ENCODE measurements around the gene USP28.

The USP28 gene

DNA sequence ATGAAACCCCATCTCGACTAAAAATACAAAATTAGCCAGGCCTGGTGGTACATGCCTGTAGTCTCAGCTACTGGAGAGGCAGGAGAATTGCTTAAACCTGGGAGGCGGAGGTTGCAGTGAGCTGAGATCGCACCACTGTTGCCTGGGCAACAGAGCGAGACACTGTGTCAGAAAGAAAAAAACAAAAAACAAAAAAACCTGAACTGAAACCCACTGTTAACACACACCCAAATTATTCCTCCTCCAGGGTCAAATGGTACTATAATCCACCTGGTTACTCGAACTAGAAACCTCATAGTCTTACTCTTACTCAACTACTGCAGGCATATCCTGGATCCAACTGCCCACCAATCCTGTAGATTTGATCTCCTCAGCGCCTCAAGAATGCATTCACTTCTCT is 35.5 kb downstream of the USP28 start (continued):
- TF ChIP-seq, protein P1, sequence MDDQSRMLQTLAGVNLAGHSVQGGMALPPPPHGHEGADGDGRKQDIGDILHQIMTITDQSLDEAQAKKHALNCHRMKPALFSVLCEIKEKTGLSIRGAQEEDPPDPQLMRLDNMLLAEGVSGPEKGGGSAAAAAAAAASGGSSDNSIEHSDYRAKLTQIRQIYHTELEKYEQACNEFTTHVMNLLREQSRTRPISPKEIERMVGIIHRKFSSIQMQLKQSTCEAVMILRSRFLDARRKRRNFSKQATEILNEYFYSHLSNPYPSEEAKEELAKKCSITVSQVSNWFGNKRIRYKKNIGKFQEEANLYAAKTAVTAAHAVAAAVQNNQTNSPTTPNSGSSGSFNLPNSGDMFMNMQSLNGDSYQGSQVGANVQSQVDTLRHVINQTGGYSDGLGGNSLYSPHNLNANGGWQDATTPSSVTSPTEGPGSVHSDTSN (CRISPR knock-in tag; IDR thresholded peaks at IDR 0.05), result no peak
- TF ChIP-seq, protein P2, sequence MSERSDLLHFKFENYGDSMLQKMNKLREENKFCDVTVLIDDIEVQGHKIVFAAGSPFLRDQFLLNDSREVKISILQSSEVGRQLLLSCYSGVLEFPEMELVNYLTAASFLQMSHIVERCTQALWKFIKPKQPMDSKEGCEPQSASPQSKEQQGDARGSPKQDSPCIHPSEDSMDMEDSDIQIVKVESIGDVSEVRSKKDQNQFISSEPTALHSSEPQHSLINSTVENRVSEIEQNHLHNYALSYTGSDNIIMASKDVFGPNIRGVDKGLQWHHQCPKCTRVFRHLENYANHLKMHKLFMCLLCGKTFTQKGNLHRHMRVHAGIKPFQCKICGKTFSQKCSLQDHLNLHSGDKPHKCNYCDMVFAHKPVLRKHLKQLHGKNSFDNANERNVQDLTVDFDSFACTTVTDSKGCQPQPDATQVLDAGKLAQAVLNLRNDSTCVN (tag by site-specific recombination; optimal IDR thresholded peaks at IDR 0.05), result no peak
- TF ChIP-seq KLF9 (tag by site-specific recombination; IDR thresholded peaks at IDR 0.05; ENCODE audit: low read depth) (no peak), ZNF558 (tag by site-specific recombination; IDR thresholded peaks at IDR 0.05) (no peak), ZNF24 (tag by site-specific recombination; IDR thresholded peaks at IDR 0.05) (no peak), ZNF792 (tag by site-specific recombination; IDR thresholded peaks at IDR 0.05) (no peak), ZNF16 (tag by site-specific recombination; IDR thresholded peaks at IDR 0.05; ENCODE audit: low read depth) (no peak), ZNF548 (tag by site-specific recombination; IDR thresholded peaks at IDR 0.05) (no peak), ZBTB20 (tag by site-specific recombination; IDR thresholded peaks at IDR 0.05) (no peak)

DNA sequence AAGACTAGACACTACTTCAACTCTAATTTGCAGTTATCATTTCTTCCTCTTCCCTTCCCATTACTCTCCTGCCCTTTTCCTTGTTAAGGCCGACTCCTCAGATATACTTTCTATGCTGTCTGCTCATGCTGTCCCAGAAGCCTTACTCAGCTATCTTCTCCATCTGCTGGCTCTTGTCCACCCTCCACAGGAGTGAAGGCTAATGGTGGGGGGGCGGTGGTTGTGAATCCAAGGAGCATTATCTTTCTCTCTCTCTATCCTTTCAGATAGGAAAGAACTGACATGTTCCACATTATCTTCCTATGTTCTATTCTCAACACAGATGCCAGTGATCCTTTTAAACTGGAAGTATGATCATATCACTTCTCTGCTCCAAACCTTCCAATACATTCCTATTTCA is 37.4 kb downstream of the USP28 start:
- TF ChIP-seq, protein P3, sequence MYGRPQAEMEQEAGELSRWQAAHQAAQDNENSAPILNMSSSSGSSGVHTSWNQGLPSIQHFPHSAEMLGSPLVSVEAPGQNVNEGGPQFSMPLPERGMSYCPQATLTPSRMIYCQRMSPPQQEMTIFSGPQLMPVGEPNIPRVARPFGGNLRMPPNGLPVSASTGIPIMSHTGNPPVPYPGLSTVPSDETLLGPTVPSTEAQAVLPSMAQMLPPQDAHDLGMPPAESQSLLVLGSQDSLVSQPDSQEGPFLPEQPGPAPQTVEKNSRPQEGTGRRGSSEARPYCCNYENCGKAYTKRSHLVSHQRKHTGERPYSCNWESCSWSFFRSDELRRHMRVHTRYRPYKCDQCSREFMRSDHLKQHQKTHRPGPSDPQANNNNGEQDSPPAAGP (tag by site-specific recombination; IDR thresholded peaks at IDR 0.05), result no peak
- Histone ChIP-seq H3K4me3 (ENCODE audit: low read depth, low read length) (no peak overlapping the region), H3K9me3 (ENCODE audit: control insufficient read depth, insufficient read depth, low read depth, low read length) (no peaks in the 10 kb centered on the region), H3K27ac (ENCODE audit: extremely low read depth, low read depth, low read length) (no peak overlapping the region), H3K4me1 (ENCODE audit: control insufficient read depth, insufficient read depth, low read length) (no peaks in the 10 kb centered on the region), H3K36me3 (ENCODE audit: control insufficient read depth in 2 of 2, insufficient read depth in 1 of 2, low read length in 2 of 2) (peaks cover 11 to 76% of the 10 kb centered on the region in 2 experiments)
- POLR2A ChIA-PET, result no interaction called here
- CTCF ChIA-PET, result interaction anchor here (0.6 to 1.1 kb wide), 2 partner anchors 17 to 564 kb away, joined by 4 to 5 read pairs; no protein-coding TSS in a partner anchor

DNA sequence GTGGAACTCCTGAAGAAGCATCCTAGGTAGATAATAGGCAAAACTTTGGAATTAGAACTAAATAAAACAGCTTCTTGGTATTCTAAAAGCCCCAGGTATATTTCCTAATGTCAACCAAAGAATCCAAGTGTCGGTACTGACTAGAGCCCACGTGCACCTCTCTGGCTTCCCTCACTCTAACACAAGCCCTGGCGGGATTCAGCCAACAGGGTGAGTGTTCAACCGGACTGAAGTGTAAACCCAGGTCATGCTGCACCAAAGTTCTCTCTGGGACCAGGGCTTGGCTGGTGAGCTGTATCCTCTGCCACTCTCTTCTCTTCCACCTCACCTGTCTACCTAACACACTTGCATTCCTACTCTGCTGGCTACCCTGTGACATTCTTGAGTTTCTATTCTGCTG is 40.1 kb downstream of the USP28 start:
- no peak overlapping the region for H3K27ac ChIP-seq (ENCODE audit: extremely low read depth, low read depth, low read length)
- TF ChIP-seq ZIC2 (tag by site-specific recombination; IDR thresholded peaks at IDR 0.05), result no peak
- TF ChIP-seq YY1 (tag by site-specific recombination; IDR thresholded peaks at IDR 0.05), result no peak
- TF ChIP-seq REPIN1 (tag by site-specific recombination; IDR thresholded peaks at IDR 0.05; ENCODE audit: low read depth), result no peak
- TF ChIP-seq, protein P4, sequence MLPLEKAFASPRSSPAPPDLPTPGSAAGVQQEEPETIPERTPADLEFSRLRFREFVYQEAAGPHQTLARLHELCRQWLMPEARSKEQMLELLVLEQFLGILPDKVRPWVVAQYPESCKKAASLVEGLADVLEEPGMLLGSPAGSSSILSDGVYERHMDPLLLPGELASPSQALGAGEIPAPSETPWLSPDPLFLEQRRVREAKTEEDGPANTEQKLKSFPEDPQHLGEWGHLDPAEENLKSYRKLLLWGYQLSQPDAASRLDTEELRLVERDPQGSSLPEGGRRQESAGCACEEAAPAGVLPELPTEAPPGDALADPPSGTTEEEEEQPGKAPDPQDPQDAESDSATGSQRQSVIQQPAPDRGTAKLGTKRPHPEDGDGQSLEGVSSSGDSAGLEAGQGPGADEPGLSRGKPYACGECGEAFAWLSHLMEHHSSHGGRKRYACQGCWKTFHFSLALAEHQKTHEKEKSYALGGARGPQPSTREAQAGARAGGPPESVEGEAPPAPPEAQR (tag by site-specific recombination; IDR thresholded peaks at IDR 0.05), result no peak
- no peak for TF ChIP-seq ZNF76 (tag by site-specific recombination; IDR thresholded peaks at IDR 0.05; ENCODE audit: borderline replicate concordance, low read depth)
- TF ChIP-seq ZNF16 (tag by site-specific recombination; IDR thresholded peaks at IDR 0.05; ENCODE audit: low read depth), result no peak
- no peak for TF ChIP-seq ZNF521 (tag by site-specific recombination; IDR thresholded peaks at IDR 0.05)
- TF ChIP-seq, protein P5, sequence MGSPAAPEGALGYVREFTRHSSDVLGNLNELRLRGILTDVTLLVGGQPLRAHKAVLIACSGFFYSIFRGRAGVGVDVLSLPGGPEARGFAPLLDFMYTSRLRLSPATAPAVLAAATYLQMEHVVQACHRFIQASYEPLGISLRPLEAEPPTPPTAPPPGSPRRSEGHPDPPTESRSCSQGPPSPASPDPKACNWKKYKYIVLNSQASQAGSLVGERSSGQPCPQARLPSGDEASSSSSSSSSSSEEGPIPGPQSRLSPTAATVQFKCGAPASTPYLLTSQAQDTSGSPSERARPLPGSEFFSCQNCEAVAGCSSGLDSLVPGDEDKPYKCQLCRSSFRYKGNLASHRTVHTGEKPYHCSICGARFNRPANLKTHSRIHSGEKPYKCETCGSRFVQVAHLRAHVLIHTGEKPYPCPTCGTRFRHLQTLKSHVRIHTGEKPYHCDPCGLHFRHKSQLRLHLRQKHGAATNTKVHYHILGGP (tag by site-specific recombination; IDR thresholded peaks at IDR 0.05), result no peak
- no peak for TF ChIP-seq ZNF157 (tag by site-specific recombination; IDR thresholded peaks at IDR 0.05)
- TF ChIP-seq ZNF747 (tag by site-specific recombination; IDR thresholded peaks at IDR 0.05), result no peak
- TF ChIP-seq ZNF660 (tag by site-specific recombination; IDR thresholded peaks at IDR 0.05), result no peak
- peaks cover 11 to 86% of the 10 kb centered on the region in 2 experiments; a peak in 2 of 3 replicates for H3K36me3 ChIP-seq (ENCODE audit: control insufficient read depth in 2 of 2, insufficient read depth in 1 of 2, low read length in 2 of 2)
- ChIA-PET POLR2A (no interaction called here), CTCF (interaction anchor here (0.7 to 2.5 kb wide), 2 partner anchors 21 to 29 kb away, joined by 3 to 7 read pairs; no protein-coding TSS in a partner anchor)
- H3K4me3 ChIP-seq (ENCODE audit: low read depth, low read length), result no peak overlapping the region
- H3K4me1 ChIP-seq (ENCODE audit: control insufficient read depth, insufficient read depth, low read length), result no peaks in the 10 kb centered on the region
- no peaks in the 10 kb centered on the region for H3K9me3 ChIP-seq (ENCODE audit: control insufficient read depth, insufficient read depth, low read depth, low read length)
